Stimulated activated CD8-positive, alpha-beta memory T cell treated with anti-CD3 and anti-CD28 coated beads, Interleukin-15, amount 100 ng/mL, for 48 hours (primary cell): ENCODE data around the gene ONECUT3.

Experiments
- DNase-seq, 2 donors: peaks; one replicate each; pipeline ENCODE4 v3.0.0-alpha.2; 2020; ENCODE audit warnings: low read depth in 2 of 2

ONECUT3 gene

GRCh38 chr19:1768248-1768647, 14.9 kb downstream of the ONECUT3 start:
- DNase-seq = no peak

DNA sequence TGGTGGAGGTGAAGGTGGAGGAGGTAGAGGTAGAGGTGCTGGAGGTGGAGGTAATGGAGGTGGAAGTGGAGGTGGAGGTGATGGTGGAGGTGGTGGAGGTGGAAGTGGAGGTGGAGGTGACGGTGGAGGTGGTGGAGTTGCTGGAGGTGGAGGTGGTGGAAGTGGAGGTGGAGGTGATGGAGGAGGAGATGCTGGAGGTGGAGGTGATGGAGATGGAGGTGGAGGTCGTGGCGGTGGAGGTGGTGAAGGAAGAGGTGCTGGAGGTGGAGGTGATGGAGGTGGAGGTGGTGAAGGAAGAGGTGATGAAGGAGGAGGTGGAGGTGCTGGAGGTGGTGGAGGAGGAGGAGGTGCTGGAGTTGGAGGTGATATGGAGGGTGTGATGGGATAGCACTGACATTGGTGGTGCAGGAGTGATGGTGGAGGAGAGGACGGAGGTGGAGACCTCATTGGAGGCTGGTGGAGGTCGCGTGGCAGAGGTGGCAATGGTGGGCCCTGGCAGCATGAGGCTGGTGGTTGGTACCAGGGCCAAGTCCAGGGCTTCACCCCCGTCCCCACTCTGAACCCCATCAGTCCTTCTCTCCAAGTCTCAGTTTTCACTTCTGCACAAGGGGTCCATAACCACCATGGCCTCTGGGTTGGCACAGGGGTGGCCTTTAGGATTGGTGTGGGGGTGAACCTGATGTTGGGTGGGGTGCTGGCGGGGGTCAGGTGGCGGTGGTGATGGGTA, 15.8 kb downstream of the ONECUT3 start:
- DNase-seq = no peak

DNA sequence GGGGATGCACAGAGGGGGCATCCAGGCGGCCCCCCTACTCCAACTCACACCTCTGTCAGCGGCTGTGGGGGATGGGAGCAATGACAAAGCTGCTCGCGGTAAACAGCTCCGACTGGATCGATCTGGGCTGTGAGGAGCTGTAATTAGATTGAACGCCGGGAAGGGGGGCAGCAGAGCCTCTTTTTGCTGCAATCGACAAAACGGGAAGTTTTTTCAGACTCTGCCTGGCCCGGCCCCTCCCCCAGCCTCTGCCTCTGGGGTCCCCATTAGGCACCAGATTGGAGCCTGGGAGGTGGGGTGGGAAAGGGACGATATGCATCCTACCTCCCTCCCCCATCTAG, 16.3 kb downstream of the ONECUT3 start:
- DNase-seq = no peak

- no peak for DNase-seq
Measured at GRCh38 chr19:1770866-1771576, 17.7 kb downstream of the ONECUT3 start.

GRCh38 chr19:1773184-1773583, 19.9 kb downstream of the ONECUT3 start:
- no peak for DNase-seq

- no peak for DNase-seq
Measured at GRCh38 chr19:1774989-1775772, 21.9 kb downstream of the ONECUT3 start.

GRCh38 chr19:1775951-1776605, 22.8 kb downstream of the ONECUT3 start:
- no peak for DNase-seq

DNA sequence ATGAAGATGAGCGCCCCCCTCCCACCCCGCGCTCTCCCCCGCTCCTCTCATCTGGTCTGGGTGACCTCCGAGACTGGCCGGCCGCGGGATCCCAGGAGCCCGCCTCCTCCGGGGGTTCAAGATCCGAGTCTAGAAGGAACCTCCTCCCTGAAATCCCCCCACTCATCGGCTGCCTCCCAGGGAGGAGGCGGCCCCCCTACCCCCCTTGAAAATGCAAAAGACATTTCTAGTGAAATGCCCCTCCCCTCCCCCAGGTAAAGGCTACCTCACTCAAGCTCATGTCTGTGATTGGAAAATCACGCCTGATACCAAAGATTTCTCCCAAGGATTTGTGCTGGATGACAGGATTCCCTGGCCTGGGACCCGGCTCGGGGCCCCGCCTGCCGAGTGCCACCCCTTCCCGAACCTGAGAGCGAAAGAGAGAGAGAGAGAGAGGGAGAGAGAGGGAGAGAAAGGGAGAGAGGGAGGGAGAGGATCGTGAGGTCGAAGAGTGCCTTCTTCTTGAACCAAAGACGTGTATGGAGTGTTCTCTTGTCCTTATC, 23.4 kb downstream of the ONECUT3 start:
- no peak for DNase-seq

GRCh38 chr19:1777149-1777548, 23.8 kb downstream of the ONECUT3 start:
- DNase-seq = no peak

GRCh38 chr19:1779574-1779973, 26.3 kb downstream of the ONECUT3 start:
- no peak for DNase-seq

DNA sequence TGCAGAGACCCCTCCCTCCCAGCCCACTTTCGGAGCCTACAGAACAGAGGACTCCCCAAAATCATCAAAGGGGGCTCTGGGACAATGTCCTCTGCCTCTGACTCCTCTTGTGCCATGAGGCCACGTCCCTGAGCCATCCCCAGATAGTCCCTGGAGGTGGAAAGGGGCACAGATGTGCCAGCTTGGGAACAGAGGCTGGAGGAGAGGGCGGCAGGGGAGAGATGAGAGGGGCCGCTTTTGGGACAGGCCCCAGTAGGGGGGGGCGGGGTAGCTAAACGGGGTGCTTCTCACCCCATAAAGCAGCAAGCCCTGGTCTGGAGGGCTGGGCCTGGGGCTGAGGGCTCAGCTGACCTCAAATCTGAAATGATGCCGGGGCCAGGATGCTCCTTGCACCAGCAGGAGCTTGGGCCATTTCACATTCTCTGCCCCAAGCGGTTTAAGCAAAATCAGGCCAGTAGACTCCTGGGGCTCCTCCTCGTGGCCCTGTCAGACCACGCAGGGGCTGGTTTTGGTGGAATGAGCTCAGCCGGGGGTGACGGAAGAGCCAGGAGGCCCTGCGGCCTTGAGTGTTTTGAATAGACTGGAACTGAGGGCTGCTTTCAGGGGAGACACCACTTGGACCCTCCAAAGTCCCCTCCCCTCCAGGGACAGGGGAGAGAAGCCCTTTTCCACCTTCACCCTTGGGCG, 27.1 kb downstream of the ONECUT3 start:
- no peak for DNase-seq

GRCh38 chr19:1782521-1782920, 29.2 kb downstream of the ONECUT3 start:
- no peak for DNase-seq

DNA sequence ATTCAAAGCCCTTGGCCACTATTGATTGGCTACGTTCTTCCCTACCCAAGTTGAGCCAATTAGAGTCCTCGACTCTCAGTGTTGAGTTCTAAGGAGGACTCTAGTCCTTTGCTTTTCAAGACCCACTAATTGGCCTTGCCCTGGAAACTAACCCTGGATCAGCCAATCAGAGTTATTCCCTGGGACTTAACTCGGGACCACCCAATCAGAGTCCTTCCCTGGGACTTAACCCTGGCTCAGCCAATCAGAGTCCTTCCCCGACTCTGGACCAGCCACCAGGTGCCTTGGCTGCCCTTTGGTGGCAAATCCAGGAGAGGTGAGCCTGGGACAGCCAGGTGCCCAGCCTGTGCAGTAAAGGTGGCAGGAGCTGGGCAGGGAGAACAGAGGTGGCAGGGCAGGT, 30.0 kb downstream of the ONECUT3 start:
- no peak for DNase-seq

GRCh38 chr19:1783874-1784273, 30.6 kb downstream of the ONECUT3 start:
- no peak for DNase-seq

DNA sequence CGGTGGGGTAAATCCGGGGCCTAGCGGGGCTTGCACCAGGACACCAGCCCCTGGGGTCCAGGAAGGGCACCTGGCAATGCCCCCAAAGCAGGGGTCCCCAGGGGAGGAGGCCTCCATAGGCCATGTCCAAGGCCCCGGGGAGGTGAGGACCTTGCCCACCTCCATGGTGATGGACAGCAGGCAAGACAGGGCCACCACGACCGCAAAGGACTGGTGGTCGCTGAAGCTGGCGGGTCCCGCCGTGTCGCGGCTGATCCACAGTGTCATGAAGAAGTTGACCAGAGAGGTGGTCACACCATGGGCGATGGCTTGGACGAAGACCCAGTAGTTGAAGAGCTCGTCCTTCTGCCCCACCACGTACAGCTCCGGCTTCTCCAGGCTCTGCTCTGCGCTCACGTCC, 32.0 kb downstream of the ONECUT3 start:
- no peak for DNase-seq

GRCh38 chr19:1786668-1787067, 33.4 kb downstream of the ONECUT3 start:
- DNase-seq = no peak

DNA sequence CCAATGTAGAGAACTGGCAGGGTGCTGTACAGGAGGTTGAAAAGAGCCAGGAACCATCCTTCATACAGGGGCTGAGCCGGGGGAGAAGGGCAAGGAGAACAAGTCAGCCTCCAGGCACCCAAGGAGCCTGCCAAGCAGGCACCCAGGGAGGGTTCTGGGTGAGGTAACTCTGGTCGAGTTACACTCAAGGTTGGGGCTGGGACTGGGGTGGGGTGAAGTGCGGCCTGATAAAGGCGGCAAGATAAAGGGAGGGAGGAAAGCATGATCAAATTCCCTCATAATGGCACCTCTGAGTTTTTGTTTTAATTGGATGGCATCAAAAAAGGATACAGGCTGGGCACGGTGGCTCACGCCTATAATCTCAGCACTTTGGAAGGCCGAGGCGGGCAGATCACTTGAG, 33.8 kb downstream of the ONECUT3 start:
- no peak for DNase-seq

DNA sequence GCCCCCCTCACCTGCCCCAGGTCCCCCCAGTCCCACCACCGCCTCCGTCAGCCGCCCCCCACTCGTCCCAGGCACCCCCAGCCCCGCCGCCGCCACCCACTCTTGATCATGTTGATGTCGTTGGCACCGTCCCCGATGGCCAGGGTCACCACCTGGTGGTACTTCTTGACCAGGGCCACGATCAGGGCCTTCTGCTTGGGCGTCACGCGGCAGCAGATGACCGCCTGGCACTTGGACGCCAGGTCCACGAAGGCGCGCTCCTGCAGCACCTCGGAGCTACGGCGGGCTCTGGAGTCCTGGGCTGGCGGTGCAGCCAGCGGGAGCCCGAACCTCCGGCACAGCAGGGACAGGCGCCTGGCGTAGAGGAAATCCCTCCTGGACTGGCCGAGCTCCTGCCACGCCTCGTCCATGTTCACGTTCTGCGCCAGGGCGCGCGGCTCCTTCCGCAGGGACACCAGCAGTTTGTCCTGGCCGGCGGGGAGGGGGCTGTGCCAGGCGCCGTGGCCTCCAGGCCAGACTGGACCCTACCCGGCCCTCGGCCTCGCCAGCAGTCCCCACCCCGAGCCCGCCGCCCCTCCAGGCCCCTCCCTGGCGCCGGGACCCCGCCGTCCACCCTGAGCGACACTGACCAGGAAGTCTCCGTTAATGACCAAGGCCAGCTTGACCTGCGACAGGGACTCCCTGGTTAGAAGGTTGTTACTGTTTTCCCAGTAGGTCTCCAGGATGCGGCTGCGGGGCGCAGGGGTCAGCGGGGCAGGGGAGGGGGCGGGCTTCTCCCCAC, 36.1 kb downstream of the ONECUT3 start:
- no peak for DNase-seq

DNA sequence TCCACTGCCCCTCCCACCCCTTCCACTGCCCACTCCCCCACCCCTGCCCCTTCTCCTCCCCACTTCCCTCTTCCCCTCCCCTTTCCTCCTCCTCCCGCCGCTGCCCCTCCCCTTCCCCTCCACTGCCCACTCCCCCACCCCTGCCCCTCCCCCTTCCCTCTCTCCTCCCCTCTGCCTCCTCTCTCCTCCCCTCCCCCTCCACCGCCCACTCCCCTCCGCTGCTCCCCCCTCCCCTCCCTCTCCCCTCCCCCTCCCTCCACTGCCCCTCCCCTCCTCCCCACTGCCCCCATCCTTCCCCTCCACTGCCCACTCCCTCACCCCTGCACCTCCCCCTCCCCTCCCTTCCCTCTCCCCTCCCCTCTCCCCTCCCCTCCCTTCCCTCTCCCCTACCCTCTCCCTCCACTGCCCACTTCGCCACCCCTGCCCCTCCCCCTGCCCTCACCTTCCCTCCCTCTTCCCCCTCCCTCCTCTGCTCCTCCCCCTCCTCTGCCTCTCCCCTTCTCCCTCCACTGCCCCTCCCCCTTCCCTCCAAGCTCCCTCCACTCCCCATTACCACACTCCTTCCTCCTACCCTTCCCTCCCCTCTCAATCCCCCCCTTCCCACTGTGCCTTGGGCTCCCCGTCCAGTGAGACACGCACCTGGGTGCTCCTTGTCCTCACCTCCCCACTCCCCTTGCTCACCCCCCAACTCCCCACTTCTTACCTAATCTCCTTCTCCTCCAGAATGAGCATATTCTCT, 36.9 kb downstream of the ONECUT3 start:
- no peak for DNase-seq

- no peak for DNase-seq
Measured at GRCh38 chr19:1791879-1792278, 38.6 kb downstream of the ONECUT3 start.
